Mesenchymal stem cell (in vitro differentiated cells and primary cell): ENCODE data around the gene VWA8.
"Not testable (repeated sequence)": the region's sequence is repeated elsewhere in the genome, so short reads cannot be mapped to it uniquely, and the experiment has no call there.

Experiments
- DNase-seq: peaks from one replicate; pipeline ENCODE4 v3.0.0-alpha.2; 2013
- H2AFZ ChIP-seq: one replicate; pipeline ENCODE4 v1.6.1; 2013; ENCODE audit warnings: low read depth, mild to moderate bottlenecking, control low read depth, inconsistent platforms, low read length, moderate library complexity
- H2AK5ac ChIP-seq: 2 replicates; pipeline ENCODE4 v1.6.1; 2013; ENCODE audit warnings: low read length, moderate library complexity, mild to moderate bottlenecking, inconsistent platforms; ENCODE audit not compliant: severe bottlenecking
- H2BK120ac ChIP-seq: one replicate; pipeline ENCODE4 v1.6.1; 2013; ENCODE audit warnings: low read depth, mild to moderate bottlenecking, inconsistent platforms, low read length, moderate library complexity
- H2BK12ac ChIP-seq, 2 experiments: one replicate each; pipeline ENCODE4 v1.6.1; 2013; ENCODE audit warnings: inconsistent platforms in 2 of 2, low read length in 2 of 2, mild to moderate bottlenecking in 2 of 2, moderate library complexity in 2 of 2, control low read depth in 1 of 2
- H2BK15ac ChIP-seq: one replicate; pipeline ENCODE4 v1.6.1; 2013; ENCODE audit warnings: mild to moderate bottlenecking, low read depth, inconsistent platforms; ENCODE audit not compliant: poor library complexity, severe bottlenecking
- H2BK5ac ChIP-seq: 2 replicates; pipeline ENCODE4 v1.6.1; 2013; ENCODE audit warnings: low read depth, mild to moderate bottlenecking, low read length, control low read depth, inconsistent platforms; ENCODE audit not compliant: poor library complexity, severe bottlenecking
- H3K14ac ChIP-seq, 2 experiments: one replicate each; pipeline ENCODE4 v1.6.1; 2013; ENCODE audit warnings: inconsistent platforms in 2 of 2, low read length in 2 of 2, control low read depth in 1 of 2, mild to moderate bottlenecking in 1 of 2, moderate library complexity in 1 of 2
- H3K18ac ChIP-seq, 2 experiments: one replicate each; pipeline ENCODE4 v1.6.1; 2013; ENCODE audit warnings: inconsistent platforms in 2 of 2, low read length in 2 of 2, control low read depth in 1 of 2, low read depth in 1 of 2, mild to moderate bottlenecking in 1 of 2
- H3K23ac ChIP-seq, 2 experiments: one replicate each; pipeline ENCODE4 v1.6.1; 2013; ENCODE audit warnings: inconsistent platforms in 2 of 2, low read length in 2 of 2, mild to moderate bottlenecking in 2 of 2, moderate library complexity in 2 of 2, control low read depth in 1 of 2
- H3K27ac ChIP-seq: 2 replicates; pipeline ENCODE4 v1.5.1; 2013; ENCODE audit warnings: mild to moderate bottlenecking, moderate library complexity, low read length, control low read depth, inconsistent platforms; ENCODE audit not compliant: poor library complexity, severe bottlenecking
- H3K27me3 ChIP-seq, 2 experiments: 2 replicates each; pipeline versions ENCODE4 v1.6.1 to v1.7.0; 2013; ENCODE audit warnings: low read length in 2 of 2, mild to moderate bottlenecking in 2 of 2, moderate library complexity in 2 of 2, control low read depth in 1 of 2, inconsistent platforms in 1 of 2; ENCODE audit not compliant: control insufficient read depth in 1 of 2, insufficient read depth in 1 of 2
- H3K36me3 ChIP-seq, 2 experiments: 2 replicates each; pipeline versions ENCODE4 v1.6.1 to v1.7.0; 2013; ENCODE audit warnings: low read length in 2 of 2, control low read depth in 1 of 2, inconsistent platforms in 1 of 2, low read depth in 1 of 2, mild to moderate bottlenecking in 1 of 2; ENCODE audit not compliant: insufficient read depth in 2 of 2, control insufficient read depth in 1 of 2
- H3K4ac ChIP-seq, 2 experiments: one replicate each; pipeline ENCODE4 v1.6.1; 2013; ENCODE audit warnings: inconsistent platforms in 2 of 2, low read length in 2 of 2, mild to moderate bottlenecking in 2 of 2, moderate library complexity in 2 of 2, control low read depth in 1 of 2, low read depth in 1 of 2
- H3K4me1 ChIP-seq: 2 replicates; pipeline ENCODE4 v1.6.1; 2013; ENCODE audit warnings: low read depth, low read length, control low read depth; ENCODE audit not compliant: control insufficient read depth, insufficient read depth
- H3K4me2 ChIP-seq: 2 replicates; pipeline ENCODE4 v1.6.1; 2013; ENCODE audit warnings: low read length, mild to moderate bottlenecking, inconsistent platforms; ENCODE audit not compliant: poor library complexity, severe bottlenecking
- H3K4me3 ChIP-seq, 2 experiments: 2 replicates each; pipeline versions ENCODE4 v1.5.1 to v1.7.0; 2013; ENCODE audit warnings: low read length in 2 of 2, mild to moderate bottlenecking in 2 of 2, control low read depth in 1 of 2, low read depth in 1 of 2; ENCODE audit not compliant: insufficient read depth in 1 of 2
- H3K79me1 ChIP-seq: replicated peaks from 2 replicates; pipeline ENCODE4 v1.6.1; 2013; ENCODE audit warnings: mild to moderate bottlenecking, control low read depth, low read length, inconsistent platforms; ENCODE audit not compliant: poor library complexity, severe bottlenecking
- H3K9ac ChIP-seq: 2 replicates; pipeline ENCODE4 v1.7.0; 2013; ENCODE audit warnings: mild to moderate bottlenecking, low read length, moderate library complexity
- H3K9me3 ChIP-seq: 2 replicates; pipeline ENCODE4 v1.7.0; 2013; ENCODE audit warnings: mild to moderate bottlenecking, low read length; ENCODE audit not compliant: control insufficient read depth
- H4K8ac ChIP-seq: one replicate; pipeline ENCODE4 v1.6.1; 2013; ENCODE audit warnings: inconsistent platforms, mild to moderate bottlenecking, low read length, moderate library complexity
- H4K91ac ChIP-seq: one replicate; pipeline ENCODE4 v1.6.1; 2013; ENCODE audit warnings: mild to moderate bottlenecking, low read length, inconsistent platforms
- WGBS: methylation state at CpG from one replicate; pipeline ENCODE4 v1.1.7; 2013; ENCODE audit warnings: mixed read lengths; 5-methylcytosine and 5-hydroxymethylcytosine counted together

VWA8 gene

DNA sequence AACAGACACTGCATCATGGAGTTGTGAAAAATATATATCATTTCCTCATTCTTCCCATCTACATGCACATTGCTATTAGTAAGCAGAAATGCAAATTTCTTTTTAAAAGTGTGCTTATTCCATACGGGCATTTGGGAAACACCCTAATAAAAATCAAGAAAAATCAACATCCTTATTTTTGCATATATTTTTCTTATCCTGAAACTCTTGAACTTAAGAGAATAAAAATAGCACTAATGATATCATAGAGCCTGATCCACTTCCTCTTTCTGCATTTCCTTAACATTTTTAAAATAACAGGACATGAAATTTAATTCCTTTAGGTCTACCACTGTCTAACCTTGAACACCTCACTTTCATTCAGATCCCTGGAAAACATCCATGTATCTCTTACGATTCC lies 123.3 kb downstream of the VWA8 start:
- Histone ChIP-seq H2BK120ac (no peak overlapping the region), H3K27ac (no peak overlapping the region), H3K79me1 (peaks cover 2% of the 10 kb centered on the region), H3K27me3 (no peaks in the 10 kb centered on the region), H4K91ac (no peak overlapping the region), H3K4ac (no peak overlapping the region), H2BK15ac (no peak overlapping the region), H3K14ac (no peak overlapping the region), H3K9ac (no peak overlapping the region), H3K4me1 (peaks cover 2% of the 10 kb centered on the region), H4K8ac (no peak overlapping the region), H2AK5ac (no peak overlapping the region), H3K4me3 (no peak overlapping the region), H3K18ac (no peak overlapping the region), H3K36me3 (peaks cover 0 to 6% of the 10 kb centered on the region in 2 experiments), H2BK12ac (no peak overlapping the region), H2BK5ac (no peak overlapping the region), H3K4me2 (no peak overlapping the region), H2AFZ (no peak overlapping the region), H3K9me3 (no peaks in the 10 kb centered on the region), H3K23ac (no peak overlapping the region)
- no peak for DNase-seq
- 100% methylated on average over 1 of the region's 2 CpGs for WGBS

DNA sequence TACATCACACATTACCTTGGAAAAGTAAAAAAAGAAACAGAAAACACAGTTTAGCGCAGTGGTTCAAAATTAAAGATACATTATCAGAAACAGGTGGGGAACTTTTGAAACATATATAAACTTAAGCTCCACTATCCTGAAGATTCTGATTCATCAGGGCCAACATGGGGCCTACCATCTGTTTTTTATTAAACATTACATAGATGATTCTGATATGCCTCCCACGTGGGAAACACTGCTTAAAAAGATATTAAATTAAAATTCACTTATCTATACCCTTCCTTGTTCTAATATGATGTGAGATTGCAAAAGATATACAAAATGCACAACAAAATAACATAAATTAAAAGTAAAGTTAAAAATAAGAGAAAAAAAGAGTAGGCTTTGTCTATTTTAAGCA lies 125.0 kb downstream of the VWA8 start:
- Histone ChIP-seq H3K4ac (no peak overlapping the region), H3K36me3 (peaks cover 0 to 6% of the 10 kb centered on the region in 2 experiments), H2AFZ (no peak overlapping the region), H2AK5ac (no peak overlapping the region), H3K4me1 (peaks cover 2% of the 10 kb centered on the region), H3K27me3 (no peaks in the 10 kb centered on the region), H2BK12ac (no peak overlapping the region), H3K4me2 (no peak overlapping the region), H3K14ac (no peak overlapping the region), H4K91ac (no peak overlapping the region), H3K9ac (no peak overlapping the region), H3K79me1 (peaks cover 2% of the 10 kb centered on the region), H3K4me3 (no peak overlapping the region), H2BK5ac (no peak overlapping the region), H3K18ac (no peak overlapping the region), H2BK120ac (no peak overlapping the region), H3K23ac (no peak overlapping the region), H3K27ac (no peak overlapping the region), H4K8ac (no peak overlapping the region), H3K9me3 (no peaks in the 10 kb centered on the region), H2BK15ac (no peak overlapping the region)
- DNase-seq, result no peak
- no CpG with 5 or more reads among the region's 2 CpGs for WGBS

DNA sequence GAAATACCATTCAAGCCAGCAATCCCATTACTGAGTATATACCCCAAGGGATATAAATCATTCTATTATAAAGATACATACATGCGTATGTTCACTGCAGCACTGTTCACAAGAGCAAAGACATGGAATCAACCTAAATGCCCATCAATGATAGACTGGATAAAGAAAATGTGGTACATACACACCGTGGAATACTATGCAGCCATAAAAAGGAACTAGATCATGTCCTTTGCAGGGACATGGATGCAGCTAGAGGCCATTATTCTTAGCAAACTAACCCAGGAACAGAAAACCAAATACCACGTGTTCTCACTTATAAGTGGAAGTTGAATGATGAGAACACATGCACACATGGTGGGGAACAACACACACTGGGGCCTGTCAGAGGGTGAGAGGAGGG lies 126.2 kb downstream of the VWA8 start:
- 94% methylated on average over 3 of the region's 3 CpGs for WGBS
- H3K36me3 ChIP-seq, H2BK5ac ChIP-seq, H3K27ac ChIP-seq, H2AK5ac ChIP-seq, H2BK15ac ChIP-seq, H3K9me3 ChIP-seq, H3K4me1 ChIP-seq, H3K23ac ChIP-seq, H2AFZ ChIP-seq, H3K9ac ChIP-seq, H4K91ac ChIP-seq, H3K4me3 ChIP-seq, H2BK12ac ChIP-seq, H3K4me2 ChIP-seq, H4K8ac ChIP-seq, H3K4ac ChIP-seq, H3K79me1 ChIP-seq, H2BK120ac ChIP-seq, H3K18ac ChIP-seq, DNase-seq, H3K27me3 ChIP-seq, H3K14ac ChIP-seq: not testable (repeated sequence)

GRCh38 chr13:41833831-41834230 lies 127.1 kb downstream of the VWA8 start:
- no peaks in the 10 kb centered on the region for H3K9me3 ChIP-seq
- no peak overlapping the region for H2AFZ ChIP-seq
- no peak overlapping the region for H3K9ac ChIP-seq
- no peak overlapping the region for H3K27ac ChIP-seq
- DNase-seq, result no peak
- H4K91ac ChIP-seq, result no peak overlapping the region
- no peak overlapping the region for H2AK5ac ChIP-seq
- H3K36me3 ChIP-seq, result peaks cover 0 to 6% of the 10 kb centered on the region in 2 experiments
- no peak overlapping the region for H3K18ac ChIP-seq
- no peak overlapping the region for H2BK12ac ChIP-seq
- H2BK5ac ChIP-seq, result no peak overlapping the region
- H3K4ac ChIP-seq, result no peak overlapping the region
- no peak overlapping the region for H3K4me2 ChIP-seq
- H2BK120ac ChIP-seq, result no peak overlapping the region
- H4K8ac ChIP-seq, result no peak overlapping the region
- no peak overlapping the region for H3K4me3 ChIP-seq
- H2BK15ac ChIP-seq, result no peak overlapping the region
- no peak overlapping the region for H3K14ac ChIP-seq
- no peaks in the 10 kb centered on the region for H3K79me1 ChIP-seq
- peaks cover 2% of the 10 kb centered on the region for H3K4me1 ChIP-seq
- no peaks in the 10 kb centered on the region for H3K27me3 ChIP-seq
- H3K23ac ChIP-seq, result no peak overlapping the region
